Common myeloid progenitor, CD34-positive (primary cell): ENCODE data around the gene ZRSR2.

ENCODE experiments used
- CTCF ChIA-PET: fragments of 350-600 bp; sonication (Branson Sonifier 250); formaldehyde crosslinking; loops from one replicate; lab custom pipeline; 2021; ENCODE audit warnings: antibody characterized with exemption; lab: Charles Lee
- POLR2A ChIA-PET: fragments of 350-600 bp; sonication (Branson Sonifier 250); formaldehyde crosslinking; loops from one replicate; lab custom pipeline; 2021; ENCODE audit warnings: antibody characterized with exemption; lab: Charles Lee
- DNase-seq, 3 donors: peaks; one replicate each; pipeline versions ENCODE4 v3.0.0 to v3.0.0-alpha.2; 2013
- H3K27ac ChIP-seq, 2 experiments: 1 replicate in 1 of 2; 2 replicates in 1 of 2; pipeline ENCODE4 v1.7.0; 2013; ENCODE audit warnings: inconsistent platforms in 2 of 2, low read length in 2 of 2, mild to moderate bottlenecking in 2 of 2, low read depth in 1 of 2, moderate library complexity in 1 of 2; ENCODE audit not compliant: severe bottlenecking in 2 of 2, insufficient read depth in 1 of 2, poor library complexity in 1 of 2
- H3K27me3 ChIP-seq, 5 experiments: replicated peaks in 2 of 5; 1 replicate in 3 of 5; 2 replicates in 2 of 5; pipeline versions ENCODE4 v1.6.1 to v1.7.0; 2013; ENCODE audit warnings: low read length in 4 of 5, mild to moderate bottlenecking in 2 of 5, moderate library complexity in 2 of 5, inconsistent platforms in 1 of 5; ENCODE audit not compliant: insufficient read depth in 5 of 5, control insufficient read depth in 4 of 5
- H3K36me3 ChIP-seq, 4 experiments: 1 replicate in 2 of 4; 2 replicates in 2 of 4; pipeline versions ENCODE4 v1.6.1 to v1.7.0; 2013; ENCODE audit warnings: low read length in 3 of 4, control low read depth in 1 of 4, mild to moderate bottlenecking in 1 of 4; ENCODE audit not compliant: control insufficient read depth in 4 of 4, insufficient read depth in 4 of 4
- H3K4me1 ChIP-seq, 4 experiments: 1 replicate in 3 of 4; 2 replicates in 1 of 4; pipeline versions ENCODE4 v1.6.1 to v1.7.1; 2013; ENCODE audit warnings: low read length in 3 of 4, mild to moderate bottlenecking in 3 of 4, control low read depth in 1 of 4, inconsistent platforms in 1 of 4, moderate library complexity in 1 of 4; ENCODE audit not compliant: control insufficient read depth in 4 of 4, insufficient read depth in 4 of 4; ENCODE audit errors: control extremely low read depth in 1 of 4
- H3K4me3 ChIP-seq, 7 experiments: 1 replicate in 4 of 7; 2 replicates in 3 of 7; pipeline versions ENCODE4 v1.5.1 to v1.7.0; 2013; ENCODE audit warnings: mild to moderate bottlenecking in 7 of 7, low read length in 6 of 7, moderate library complexity in 6 of 7, inconsistent platforms in 2 of 7, low read depth in 2 of 7, control low read depth in 1 of 7; ENCODE audit not compliant: insufficient read depth in 4 of 7, control insufficient read depth in 1 of 7; ENCODE audit errors: extremely low read depth in 1 of 7
- H3K9me3 ChIP-seq, 5 experiments: 1 replicate in 4 of 5; 2 replicates in 1 of 5; pipeline versions ENCODE4 v1.6.1 to v1.7.1; 2013; ENCODE audit warnings: low read length in 4 of 5, mild to moderate bottlenecking in 2 of 5, inconsistent platforms in 1 of 5, low read depth in 1 of 5, moderate library complexity in 1 of 5; ENCODE audit not compliant: control insufficient read depth in 4 of 5, insufficient read depth in 2 of 5; ENCODE audit errors: control extremely low read depth in 1 of 5
- WGBS: methylation state at CpG from one replicate; pipeline ENCODE4 v1.1.5; 2013; ENCODE audit not compliant: insufficient coverage; 5-methylcytosine and 5-hydroxymethylcytosine counted together

Gene ZRSR2

DNA sequence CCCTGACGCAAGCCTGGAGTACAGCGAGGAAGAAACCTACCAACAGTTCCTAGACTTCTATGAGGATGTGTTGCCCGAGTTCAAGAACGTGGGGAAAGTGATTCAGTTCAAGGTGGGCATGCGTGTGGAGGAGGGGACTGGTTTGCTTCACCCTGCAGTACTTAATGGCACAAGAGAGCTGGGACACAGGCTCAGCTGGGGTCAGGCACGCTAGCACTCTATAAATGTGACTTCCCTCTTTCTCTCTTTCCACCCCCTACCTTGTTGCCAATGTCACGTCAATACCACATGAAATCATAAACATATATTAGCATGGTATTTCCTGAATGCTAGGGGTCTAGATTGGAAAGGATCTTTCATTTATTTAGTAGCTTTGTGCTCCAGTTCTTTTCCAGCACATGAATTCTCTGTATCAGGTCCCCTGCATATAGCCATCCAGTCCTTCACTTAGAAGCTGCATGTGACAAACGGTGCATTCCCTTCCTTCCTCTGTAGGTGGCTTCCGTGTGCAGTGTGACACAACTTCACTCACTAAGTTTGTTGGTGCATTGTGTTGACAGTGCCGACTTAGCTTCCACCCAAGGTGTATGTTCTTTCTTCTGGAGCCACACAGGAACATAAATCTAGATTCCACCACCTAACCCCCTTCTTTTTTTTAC is 25.6 kb downstream of the ZRSR2 start:
- H3K27me3 ChIP-seq, result no peaks in the 10 kb centered on the region
- H3K4me3 ChIP-seq, result no peak overlapping the region
- 49% methylated on average over 4 of the region's 10 CpGs for WGBS
- H3K9me3 ChIP-seq, result no peaks in the 10 kb centered on the region
- peaks cover 0 to 15% (median 7%) of the 10 kb centered on the region in 4 experiments for H3K4me1 ChIP-seq
- ChIA-PET CTCF (interaction anchor here (1.2 kb wide), 1 partner anchor 56 kb away, joined by 3 read pairs; no protein-coding TSS in a partner anchor), POLR2A (no interaction called here)
- H3K27ac ChIP-seq, result no peak overlapping the region
- H3K36me3 ChIP-seq, result peaks cover 12 to 55% (median 30%) of the 10 kb centered on the region in 4 experiments
- peak in 2 of 3 donors; percentile 64 to 69 for DNase-seq

DNA sequence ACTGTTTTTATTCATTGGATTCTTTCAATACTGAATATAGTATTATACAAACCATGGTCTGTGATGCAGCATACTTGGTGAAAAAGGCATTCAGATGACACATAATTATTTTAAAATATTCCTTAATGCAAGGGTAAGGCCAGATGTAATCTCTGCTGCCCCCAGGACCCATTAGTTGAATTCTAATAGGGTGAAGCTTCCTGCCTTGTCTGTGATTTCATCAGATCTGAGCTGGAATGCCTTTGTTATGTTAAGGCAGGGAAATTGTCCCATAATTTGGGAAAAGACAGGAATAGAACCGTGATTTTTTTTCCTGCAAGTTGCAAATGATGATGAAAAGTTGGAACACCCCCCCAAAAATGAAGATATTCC is 26.1 kb downstream of the ZRSR2 start:
- no peak overlapping the region for H3K27ac ChIP-seq
- H3K9me3 ChIP-seq, result no peaks in the 10 kb centered on the region
- H3K4me3 ChIP-seq, result peak overlapping the region in 1 of 7 experiments; percentile 11
- DNase-seq, result no peak
- CTCF ChIA-PET, result interaction anchor here (1.2 kb wide), 1 partner anchor 57 kb away, joined by 3 read pairs; no protein-coding TSS in a partner anchor
- peaks cover 12 to 58% (median 30%) of the 10 kb centered on the region in 4 experiments for H3K36me3 ChIP-seq
- peaks cover 0 to 15% (median 7%) of the 10 kb centered on the region in 4 experiments for H3K4me1 ChIP-seq
- WGBS, result 100% methylated on average over 1 of the region's 1 CpG
- H3K27me3 ChIP-seq, result no peaks in the 10 kb centered on the region
- POLR2A ChIA-PET, result no interaction called here

DNA sequence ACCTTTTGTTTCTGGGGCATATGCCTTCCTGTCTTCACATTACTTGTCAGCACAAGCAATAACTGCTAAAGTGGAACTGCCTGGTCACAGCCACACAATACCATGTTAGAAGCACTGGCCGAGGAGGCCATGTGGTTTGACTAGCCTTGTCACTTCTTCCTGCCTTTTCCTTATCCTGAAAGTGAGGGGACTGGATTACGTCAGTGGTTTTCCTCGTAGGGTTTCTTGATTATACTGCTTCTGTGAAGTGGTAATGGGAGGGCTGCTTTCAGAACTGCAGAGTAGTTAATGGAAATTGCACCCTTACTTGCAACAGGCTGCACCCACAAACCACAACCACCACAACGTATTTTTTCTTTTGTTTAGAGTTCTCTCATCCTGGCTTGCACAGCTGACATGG is 26.6 kb downstream of the ZRSR2 start:
- Histone ChIP-seq H3K4me3 (peak overlapping the region in 3 of 7 experiments; percentile 2 to 28 (median 11)), H3K27ac (no peak overlapping the region), H3K9me3 (no peaks in the 10 kb centered on the region), H3K36me3 (peaks cover 12 to 58% (median 30%) of the 10 kb centered on the region in 4 experiments), H3K4me1 (peaks cover 0 to 15% (median 7%) of the 10 kb centered on the region in 4 experiments), H3K27me3 (no peaks in the 10 kb centered on the region)
- DNase-seq, result peak; percentile 21 to 64 (median 63)
- no CpG with 5 or more reads among the region's 4 CpGs for WGBS
- ChIA-PET POLR2A (no interaction called here), CTCF (no interaction called here)

DNA sequence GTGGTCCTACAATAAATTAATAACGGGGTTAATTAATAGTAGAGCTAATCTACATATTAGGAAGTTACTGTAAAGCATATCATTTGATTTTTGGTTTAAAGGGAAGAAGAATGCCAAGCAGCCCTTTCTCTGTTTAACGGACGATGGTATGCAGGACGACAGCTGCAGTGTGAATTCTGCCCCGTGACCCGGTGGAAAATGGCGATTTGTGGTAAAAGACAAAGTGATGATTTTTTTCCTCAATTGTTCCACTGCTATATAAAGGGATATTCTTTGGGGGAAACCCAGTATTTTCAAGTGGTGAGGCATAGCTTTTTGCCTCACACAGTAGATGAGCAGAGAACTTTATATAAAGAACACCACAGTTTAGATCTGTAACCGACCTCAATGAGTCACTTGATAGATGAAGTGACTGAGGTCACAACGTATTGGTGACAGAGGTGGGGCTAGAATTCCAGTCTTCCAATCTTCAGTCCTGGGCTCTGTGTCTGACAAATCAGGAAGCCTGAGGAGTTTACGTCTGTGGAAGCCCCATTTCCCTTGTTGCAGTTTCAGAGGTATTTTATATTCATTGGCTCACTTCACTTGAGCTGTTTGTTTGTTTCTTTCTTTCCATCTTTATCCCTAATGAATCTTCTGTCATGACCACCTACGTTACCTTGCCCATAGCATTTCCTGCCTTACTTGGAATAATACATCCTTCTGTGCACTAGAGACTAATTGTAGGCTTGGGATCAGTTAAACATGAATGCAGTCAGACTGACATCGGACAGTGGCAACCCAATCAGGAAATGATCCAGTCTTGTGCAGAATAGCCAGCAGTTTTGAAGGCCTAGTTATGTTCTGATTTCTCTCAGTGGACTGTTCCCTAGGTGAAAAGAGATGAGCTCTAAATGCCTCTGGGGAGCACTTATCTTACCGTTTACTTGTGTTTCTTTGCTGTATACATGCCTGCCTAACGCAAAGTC is 30.1 kb downstream of the ZRSR2 start:
- over 99% methylated on average over 13 of the region's 14 CpGs for WGBS
- no peak for DNase-seq
- H3K36me3 ChIP-seq, result peaks cover 10 to 40% (median 28%) of the 10 kb centered on the region in 4 experiments
- no peaks in the 10 kb centered on the region for H3K27me3 ChIP-seq
- H3K4me1 ChIP-seq, result peaks cover 0 to 15% (median 7%) of the 10 kb centered on the region in 4 experiments
- H3K4me3 ChIP-seq, result no peak overlapping the region
- H3K27ac ChIP-seq, result no peak overlapping the region
- ChIA-PET POLR2A (no interaction called here), CTCF (interaction anchor here (1.3 to 1.6 kb wide), 2 partner anchors 8 to 35 kb away, joined by 3 read pairs; partner anchors contain the start of gene AP1S2)
- no peaks in the 10 kb centered on the region for H3K9me3 ChIP-seq

DNA sequence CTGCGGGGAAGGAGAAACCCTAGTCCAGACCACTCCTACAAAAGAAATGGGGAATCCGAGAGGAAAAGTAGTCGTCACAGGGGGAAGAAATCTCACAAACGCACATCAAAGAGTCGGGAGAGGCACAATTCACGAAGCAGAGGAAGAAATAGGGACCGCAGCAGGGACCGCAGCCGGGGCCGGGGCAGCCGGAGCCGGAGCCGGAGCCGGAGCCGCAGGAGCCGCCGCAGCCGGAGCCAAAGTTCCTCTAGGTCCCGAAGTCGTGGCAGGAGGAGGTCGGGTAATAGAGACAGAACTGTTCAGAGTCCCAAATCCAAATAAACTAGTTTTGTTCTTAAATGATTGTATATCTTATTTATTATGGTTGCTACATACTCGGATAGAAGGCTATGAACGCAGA is 32.6 kb downstream of the ZRSR2 start:
- Histone ChIP-seq H3K4me1 (no peaks in the 10 kb centered on the region), H3K27me3 (no peaks in the 10 kb centered on the region), H3K36me3 (peaks cover 12 to 36% (median 23%) of the 10 kb centered on the region in 4 experiments), H3K4me3 (no peak overlapping the region), H3K27ac (no peak overlapping the region), H3K9me3 (no peaks in the 10 kb centered on the region)
- WGBS, result 98% methylated on average over 17 of the region's 23 CpGs
- POLR2A ChIA-PET, result no interaction called here
- CTCF ChIA-PET, result no interaction called here
- DNase-seq, result no peak

DNA sequence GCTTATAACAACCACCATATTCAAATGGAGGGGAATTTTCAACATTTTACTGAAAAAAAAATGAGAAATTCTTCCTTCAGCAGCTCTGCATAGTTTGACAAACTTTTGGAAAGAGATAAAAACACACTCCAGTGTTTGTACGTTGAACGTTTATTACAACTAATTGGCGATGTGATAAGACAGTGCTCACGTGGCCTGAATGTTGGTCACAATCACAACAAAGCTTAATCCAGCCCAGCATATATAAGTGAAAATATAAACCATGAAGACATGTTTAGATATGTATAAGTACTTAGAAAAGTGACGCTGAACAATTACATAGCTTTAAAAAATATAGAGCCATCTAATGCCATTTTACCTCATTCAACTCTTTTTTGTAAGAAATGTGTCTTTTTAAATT is 35.7 kb downstream of the ZRSR2 start:
- Histone ChIP-seq H3K4me3 (no peak overlapping the region), H3K4me1 (no peaks in the 10 kb centered on the region), H3K27ac (no peak overlapping the region), H3K9me3 (no peaks in the 10 kb centered on the region), H3K27me3 (no peaks in the 10 kb centered on the region), H3K36me3 (peaks cover 7 to 19% (median 13%) of the 10 kb centered on the region in 4 experiments)
- no peak for DNase-seq
- 100% methylated on average over 1 of the region's 5 CpGs for WGBS
- CTCF ChIA-PET, result interaction anchor here (1.1 kb wide), 1 partner anchor 13 kb away, joined by 3 read pairs; no protein-coding TSS in a partner anchor
- POLR2A ChIA-PET, result no interaction called here
